DMS153 treated with DMSO at 0.1 percent for 48 hours (cell line): ENCODE measurements around the gene SLC22A23.

Source experiments
- DNase-seq: peaks from one replicate; lab custom pipeline; 2025; ENCODE audit not compliant: unreplicated experiment; lab: John Stamatoyannopoulos, UW

Gene SLC22A23

DNA sequence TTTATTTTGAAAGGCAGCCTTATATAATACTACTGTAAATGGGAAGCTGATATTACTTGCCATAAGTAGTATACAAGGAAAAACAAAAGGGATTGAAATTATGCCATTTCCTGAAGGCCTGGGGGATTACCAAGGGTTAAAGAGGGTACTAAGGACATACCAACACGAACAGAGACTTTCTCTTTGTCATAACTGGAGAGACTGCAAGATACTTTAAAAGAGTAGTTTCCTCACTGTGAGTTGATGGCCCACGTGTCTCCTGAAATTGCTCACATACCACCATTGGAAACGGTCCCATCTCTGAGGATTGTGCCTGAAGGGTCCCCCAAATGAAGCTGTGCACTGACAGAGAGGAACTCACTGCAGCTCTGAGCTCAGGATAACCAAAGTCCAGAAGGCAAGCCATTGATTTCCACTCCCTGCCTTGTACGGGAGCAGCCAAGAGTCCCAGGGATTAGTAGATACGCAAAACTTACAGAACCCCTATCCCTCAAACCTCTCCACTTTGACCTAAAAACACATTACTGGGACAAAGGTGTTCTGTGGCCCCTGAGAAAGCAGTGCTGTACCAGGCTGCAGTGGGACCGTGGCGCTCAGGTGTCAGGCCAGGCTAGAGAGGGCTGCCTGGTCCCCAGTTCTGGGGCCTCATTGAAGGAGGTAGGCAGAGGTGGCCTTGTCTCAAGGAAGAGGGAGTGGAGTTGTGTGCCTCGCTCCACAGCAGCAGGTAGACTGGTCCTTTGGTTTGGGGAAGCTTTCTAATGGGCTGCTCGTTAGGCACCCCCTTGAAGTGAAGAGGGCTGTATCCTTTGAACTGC is 182.9 kb downstream of the SLC22A23 start:
- DNase-seq = no peak

DNA sequence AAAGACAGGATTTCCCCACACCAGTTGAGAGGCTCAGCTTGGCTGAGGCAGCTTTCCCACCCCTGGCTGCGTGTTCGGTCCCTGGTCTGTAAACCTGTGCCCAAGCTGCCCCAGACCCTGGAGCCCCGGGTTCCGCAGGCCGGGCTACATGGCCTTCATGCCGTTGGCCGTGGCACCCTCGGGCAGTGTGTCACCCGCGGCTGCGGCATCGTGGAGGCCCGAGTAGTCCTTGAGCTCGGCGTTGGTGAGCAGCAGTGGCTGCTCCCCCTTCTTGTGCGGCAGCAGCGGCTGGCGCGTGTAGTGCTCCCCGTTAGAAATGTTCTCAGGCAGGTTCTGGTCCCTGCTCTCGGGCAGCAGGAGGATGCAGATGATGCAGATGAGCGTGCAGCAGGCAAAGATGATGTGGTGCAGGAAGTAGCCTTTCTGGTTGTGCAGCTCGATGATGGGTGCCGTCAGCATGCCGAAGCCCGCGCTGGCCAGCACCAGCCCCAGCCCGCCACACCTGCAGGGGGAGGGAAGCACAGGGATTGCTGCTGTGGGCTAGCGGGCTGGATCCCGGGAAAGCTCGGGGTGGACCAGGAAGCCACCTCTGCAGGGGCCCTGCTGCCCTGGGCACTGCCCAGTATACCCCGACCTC is 183.8 kb downstream of the SLC22A23 start:
- DNase-seq = no peak

DNA sequence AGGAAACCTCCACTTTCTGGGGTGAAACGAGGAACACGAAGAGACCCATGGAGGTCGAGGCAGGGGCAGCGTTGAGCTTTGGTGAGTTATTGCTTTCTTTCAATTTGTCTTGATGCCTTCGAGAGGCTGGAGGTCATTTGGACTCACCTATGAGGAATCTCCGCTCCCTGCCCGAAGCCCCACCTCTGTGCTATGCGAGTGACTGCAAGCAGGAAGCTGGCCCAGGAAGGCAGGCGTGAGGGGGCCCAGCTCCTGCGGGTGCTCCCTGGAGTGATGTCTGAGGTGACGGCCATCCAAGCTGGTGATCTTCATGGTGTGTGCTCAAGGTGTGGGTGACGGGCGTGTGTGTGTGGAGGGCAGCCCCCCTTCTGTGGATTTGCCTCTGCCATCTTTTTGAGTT is 185.1 kb downstream of the SLC22A23 start:
- DNase-seq = no peak

DNA sequence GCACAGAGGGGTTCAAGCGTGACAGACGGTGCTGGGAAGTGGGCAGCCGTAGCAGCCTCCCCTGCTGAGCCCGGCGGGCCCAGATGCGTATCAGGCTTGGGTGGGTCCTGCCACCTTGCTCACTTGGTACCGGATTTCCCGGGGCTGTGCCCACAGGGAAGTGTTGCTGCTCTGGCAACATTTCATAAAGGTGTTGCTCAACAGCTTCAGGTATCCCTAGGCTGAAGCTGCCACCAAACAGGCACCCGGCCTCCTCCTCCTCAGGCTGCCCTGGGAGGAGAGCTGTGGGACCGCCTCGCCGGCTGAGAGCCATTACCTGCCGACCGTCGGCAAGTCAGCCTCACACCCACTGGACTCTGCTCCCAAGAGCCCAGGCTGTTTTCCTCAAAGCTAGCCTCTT is 186.6 kb downstream of the SLC22A23 start:
- DNase-seq = no peak

DNA sequence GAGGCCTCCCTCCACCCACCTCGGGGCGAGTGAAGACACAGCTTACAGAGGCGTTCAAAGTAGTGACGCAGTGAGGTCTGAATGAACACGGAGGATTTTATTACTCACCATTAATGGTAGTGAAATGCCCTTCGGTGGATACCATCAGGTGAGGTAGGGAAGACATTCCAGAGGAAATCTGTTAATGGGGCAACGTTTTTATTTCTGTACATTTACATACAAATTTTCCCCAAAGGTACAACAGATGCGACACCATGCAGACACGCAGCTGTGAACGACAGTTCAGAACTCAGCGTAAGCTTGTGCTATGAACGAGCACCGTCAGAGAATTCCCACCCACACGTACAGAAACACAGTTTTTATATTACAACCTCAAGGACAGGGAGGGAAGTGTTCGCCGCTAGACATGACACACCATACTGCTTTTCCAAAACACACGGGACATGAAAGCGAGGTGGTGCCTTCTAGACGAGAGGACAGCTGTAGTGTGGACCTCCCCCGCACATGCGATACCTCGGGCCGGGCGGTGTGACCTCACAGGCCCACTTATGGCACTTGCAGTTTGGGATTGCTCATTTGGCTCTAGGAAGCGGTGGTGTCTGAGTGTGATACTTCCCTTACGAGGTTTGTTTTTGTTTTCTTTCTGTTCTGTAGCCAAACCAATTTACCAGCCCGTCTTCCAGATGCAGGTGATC is 187.4 kb downstream of the SLC22A23 start:
- DNase-seq = no peak

GRCh38 chr6:3268680-3269079 is 188.2 kb downstream of the SLC22A23 start:
- no peak for DNase-seq

DNA sequence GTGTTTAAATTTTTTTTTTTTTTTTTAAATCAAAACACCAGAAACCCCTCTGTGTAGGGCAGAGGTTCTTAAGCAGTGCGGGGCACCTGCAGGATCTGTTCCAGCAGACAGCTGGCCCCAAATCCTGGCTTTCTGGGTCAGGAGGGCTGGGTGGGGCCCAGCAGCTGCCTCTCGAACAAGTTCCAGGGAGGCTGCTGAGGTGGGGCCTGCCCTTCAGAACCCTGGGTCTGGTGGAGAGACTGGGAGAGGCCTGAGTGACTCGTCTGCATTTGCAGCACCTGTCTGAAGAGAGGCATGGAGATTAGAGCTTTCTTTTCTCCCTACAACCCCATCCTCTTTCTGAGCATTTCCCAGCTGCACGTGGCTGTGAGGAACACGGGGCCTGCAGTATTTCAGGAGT is 189.7 kb downstream of the SLC22A23 start:
- no peak for DNase-seq

GRCh38 chr6:3266170-3266569 is 190.7 kb downstream of the SLC22A23 start:
- DNase-seq = no peak

- DNase-seq = no peak
These were observed 191.2 kb downstream of the SLC22A23 start for GRCh38 chr6:3265671-3266070.

GRCh38 chr6:3264356-3264755 is 192.5 kb downstream of the SLC22A23 start:
- DNase-seq = no peak

- DNase-seq = no peak
These were observed 193.8 kb downstream of the SLC22A23 start for GRCh38 chr6:3263096-3263495.

DNA sequence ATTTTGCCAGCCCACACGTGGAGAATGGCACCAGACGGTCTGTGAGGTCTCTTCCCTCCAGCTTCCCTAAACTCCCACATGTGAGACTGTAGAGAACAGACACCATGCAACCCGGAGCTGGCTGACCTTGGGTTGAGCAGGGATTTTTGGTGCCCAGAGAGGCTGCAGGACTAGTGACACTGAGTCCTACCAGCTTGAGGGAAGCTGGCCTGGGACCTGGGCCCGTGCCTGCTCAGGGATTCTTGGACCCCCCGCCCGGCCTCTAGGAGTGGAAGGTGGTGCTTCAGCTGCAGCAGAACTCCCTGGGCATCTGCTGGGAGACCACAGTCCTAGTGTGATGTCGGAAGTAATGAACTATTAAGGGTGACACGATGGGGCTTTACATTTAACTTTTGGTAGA is 194.9 kb downstream of the SLC22A23 start:
- no peak for DNase-seq

GRCh38 chr6:3261518-3261820 is 195.4 kb downstream of the SLC22A23 start:
- no peak for DNase-seq

GRCh38 chr6:3260772-3261517 is 195.9 kb downstream of the SLC22A23 start:
- DNase-seq = no peak

DNA sequence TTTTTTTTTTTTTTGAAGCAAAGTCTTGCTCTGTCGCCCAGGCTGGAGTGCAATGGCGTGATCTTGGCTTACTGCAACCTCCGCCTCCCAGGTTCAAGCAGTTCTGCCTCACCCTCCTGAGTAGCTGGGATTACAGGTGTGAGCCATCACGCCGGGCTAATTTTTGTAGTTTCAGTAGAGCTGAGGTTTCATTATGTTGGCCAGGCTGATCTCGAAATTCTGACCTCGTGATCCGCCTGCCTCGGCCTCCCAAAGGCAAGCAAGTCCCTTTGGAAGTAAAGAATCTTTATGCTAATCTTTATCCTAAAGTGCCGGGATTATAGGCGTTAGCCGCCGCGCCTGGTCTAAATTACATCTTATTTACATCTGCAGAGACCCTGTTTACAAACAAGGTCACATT is 196.6 kb downstream of the SLC22A23 start:
- DNase-seq = no peak

DNA sequence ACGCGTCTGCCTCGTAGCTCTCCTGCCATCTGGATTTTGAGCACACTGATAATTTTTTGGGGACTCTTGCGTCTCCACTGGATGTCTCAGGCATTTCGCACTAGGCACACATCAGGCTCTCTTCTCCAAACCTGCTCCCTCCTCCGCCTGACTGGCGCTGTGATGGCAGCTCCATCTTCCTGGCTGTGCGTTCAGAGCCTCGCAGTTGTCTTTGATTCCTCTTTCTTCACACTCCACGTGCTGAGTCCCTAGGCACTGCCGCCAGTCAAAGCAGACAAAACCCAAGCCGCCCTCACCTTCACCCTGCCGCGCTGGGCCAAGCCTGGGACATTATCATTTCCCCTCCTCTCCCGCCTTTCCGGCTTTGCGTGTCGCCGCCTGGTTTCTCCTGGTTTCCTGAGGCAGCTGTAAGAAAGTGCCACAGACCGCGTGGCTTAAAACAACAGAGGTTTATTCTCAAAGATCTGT is 197.3 kb downstream of the SLC22A23 start:
- DNase-seq = no peak

GRCh38 chr6:3258720-3259490 is 197.9 kb downstream of the SLC22A23 start, which contains the start of gene PSMG4:
TSS of gene PSMG4 (plus strand) at chr6:3258947. CDS start at chr6:3259023, 76 bp downstream.
- peak; percentile 41 for DNase-seq

GRCh38 chr6:3258201-3258600 is 198.6 kb downstream of the SLC22A23 start:
- no peak for DNase-seq

GRCh38 chr6:3253597-3253961 is 203.3 kb downstream of the SLC22A23 start:
- DNase-seq = no peak

DNA sequence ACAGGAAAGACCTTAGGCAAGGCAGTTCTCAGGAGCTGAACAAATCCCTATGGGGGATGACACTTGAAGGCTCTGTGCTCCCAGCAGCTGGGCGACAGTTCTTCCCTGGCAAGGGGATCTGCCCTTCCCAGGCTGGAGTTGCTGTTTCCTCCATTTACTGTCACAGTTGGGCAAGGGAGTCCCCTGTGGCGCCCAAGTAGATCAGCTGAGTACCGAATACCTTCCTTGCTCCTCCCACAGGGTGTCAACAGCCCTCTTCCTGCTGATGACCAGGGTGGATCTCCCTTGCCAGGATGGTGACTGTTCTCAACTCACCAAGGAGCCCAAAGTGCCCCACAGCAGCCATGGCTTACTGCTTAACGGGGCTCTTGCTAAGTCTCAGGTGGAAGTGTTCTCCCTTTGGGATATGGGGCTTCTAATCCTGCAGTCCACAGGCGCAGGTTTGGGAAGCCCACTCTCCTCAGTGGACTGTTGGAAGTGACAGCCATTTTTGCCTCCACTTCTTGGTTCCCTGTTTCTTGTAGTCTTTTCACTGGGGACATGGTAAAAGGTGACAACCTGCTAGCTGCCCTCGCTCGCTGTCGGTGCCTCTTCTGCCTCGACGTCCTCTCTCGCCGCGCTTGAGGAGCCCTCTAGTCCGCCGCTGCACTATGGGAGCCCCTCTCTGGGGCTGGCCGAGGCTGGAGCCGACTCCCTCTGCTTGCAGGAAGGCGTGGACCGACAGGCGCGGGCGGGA is 203.8 kb downstream of the SLC22A23 start:
- no peak for DNase-seq
